ENCODE measurements around the gene MKI67.

Gene MKI67

DNA sequence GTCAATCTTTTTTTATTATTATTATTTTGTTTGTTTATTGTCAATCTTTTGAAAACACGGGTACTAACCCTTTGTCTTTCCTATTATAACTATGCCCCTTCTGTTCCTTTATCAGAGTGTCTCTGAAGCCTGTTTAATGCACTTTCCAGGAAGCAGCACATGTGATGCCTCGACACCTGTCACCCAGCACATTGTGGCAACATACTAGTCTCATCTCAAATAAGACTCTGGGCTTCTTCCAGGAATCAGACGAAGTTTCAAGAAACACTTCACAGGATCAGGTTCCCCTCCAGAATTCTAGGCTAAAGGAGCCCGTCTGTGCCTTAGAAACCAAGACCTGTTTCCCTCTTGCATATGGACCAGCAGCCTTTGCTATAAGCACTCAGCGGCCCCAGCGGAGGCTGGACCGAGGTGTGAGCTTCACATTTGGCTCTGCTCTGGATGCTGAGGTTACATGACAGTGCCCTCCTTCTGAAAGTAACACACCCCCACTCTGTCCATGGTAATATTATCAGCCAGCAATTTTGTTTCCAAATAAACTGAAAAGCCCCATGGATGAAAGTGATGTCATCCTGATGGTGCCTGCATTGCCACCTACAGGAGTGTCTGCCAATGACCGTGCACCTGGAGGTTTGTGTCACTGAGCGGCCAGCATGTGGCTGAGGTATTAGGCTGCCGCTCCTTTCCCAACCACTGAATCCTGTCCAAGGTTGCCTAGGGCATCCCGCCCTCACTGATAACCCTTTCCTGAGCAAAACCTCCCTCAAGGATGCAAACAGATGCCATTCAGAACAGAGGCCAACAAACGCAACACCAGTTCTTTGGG, 38.1 kb downstream of the MKI67 start:
- TF ChIP-seq, protein P1, sequence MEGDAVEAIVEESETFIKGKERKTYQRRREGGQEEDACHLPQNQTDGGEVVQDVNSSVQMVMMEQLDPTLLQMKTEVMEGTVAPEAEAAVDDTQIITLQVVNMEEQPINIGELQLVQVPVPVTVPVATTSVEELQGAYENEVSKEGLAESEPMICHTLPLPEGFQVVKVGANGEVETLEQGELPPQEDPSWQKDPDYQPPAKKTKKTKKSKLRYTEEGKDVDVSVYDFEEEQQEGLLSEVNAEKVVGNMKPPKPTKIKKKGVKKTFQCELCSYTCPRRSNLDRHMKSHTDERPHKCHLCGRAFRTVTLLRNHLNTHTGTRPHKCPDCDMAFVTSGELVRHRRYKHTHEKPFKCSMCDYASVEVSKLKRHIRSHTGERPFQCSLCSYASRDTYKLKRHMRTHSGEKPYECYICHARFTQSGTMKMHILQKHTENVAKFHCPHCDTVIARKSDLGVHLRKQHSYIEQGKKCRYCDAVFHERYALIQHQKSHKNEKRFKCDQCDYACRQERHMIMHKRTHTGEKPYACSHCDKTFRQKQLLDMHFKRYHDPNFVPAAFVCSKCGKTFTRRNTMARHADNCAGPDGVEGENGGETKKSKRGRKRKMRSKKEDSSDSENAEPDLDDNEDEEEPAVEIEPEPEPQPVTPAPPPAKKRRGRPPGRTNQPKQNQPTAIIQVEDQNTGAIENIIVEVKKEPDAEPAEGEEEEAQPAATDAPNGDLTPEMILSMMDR (IDR thresholded peaks at IDR 0.05; ENCODE audit: low read depth, low read length, missing control alignments) = peak; percentile 35
- H3K36me3 ChIP-seq (replicated peaks) = peaks cover 3% of the 10 kb centered on the region
- no peak for DNase-seq
- H3K4me3 ChIP-seq (ENCODE audit: low read depth, low read length) = no peak overlapping the region
- no peaks in the 10 kb centered on the region for H3K27me3 ChIP-seq (replicated peaks)
- in situ Hi-C loops (cut with HindIII; ENCODE audit: low pct_ligation_motif_present, low sequenced_read_pairs) = no loop called here
- H3K27ac ChIP-seq = no peak overlapping the region

DNA sequence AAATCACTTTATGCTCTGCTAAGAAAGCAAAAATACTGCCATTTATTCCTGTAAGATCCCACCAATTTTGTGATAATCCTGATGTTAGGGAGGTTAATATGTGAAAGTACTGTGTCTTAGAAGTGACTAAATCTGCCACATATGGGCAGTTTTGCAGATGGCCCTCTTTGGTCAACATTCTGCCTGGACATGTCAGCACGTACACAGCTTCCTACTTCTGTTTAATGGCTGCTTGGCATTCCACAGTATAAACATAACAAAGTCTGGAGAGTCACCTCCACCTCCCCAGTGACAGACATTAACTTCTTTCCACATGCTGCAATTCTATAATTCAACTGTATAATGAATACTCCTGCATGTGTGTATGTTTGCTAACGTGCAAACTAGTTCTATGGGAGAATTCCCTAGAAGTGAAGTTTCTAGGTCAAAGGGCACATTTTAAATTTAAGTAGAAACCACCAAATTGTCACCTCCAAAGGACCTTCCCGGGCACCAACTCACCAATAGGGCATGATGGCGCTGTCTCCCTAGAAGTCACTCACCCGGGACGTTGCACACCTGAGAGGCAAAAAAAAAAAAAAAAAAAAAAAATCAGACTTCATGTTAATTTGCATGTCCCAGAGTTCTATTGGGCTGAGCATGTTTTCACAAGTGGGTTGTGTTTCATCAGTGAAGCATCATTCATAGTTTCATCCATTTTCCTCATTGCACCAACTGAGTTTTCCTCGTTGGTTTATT, 38.9 kb downstream of the MKI67 start:
- in situ Hi-C loops (cut with HindIII; ENCODE audit: low pct_ligation_motif_present, low sequenced_read_pairs) = no loop called here
- H3K36me3 ChIP-seq (replicated peaks) = peaks cover 3% of the 10 kb centered on the region
- DNase-seq = no peak
- H3K27ac ChIP-seq = no peak overlapping the region
- H3K4me3 ChIP-seq (ENCODE audit: low read depth, low read length) = no peak overlapping the region
- TF ChIP-seq, protein P1 (IDR thresholded peaks at IDR 0.05; ENCODE audit: low read depth, low read length, missing control alignments) = no peak
- no peaks in the 10 kb centered on the region for H3K27me3 ChIP-seq (replicated peaks)

DNA sequence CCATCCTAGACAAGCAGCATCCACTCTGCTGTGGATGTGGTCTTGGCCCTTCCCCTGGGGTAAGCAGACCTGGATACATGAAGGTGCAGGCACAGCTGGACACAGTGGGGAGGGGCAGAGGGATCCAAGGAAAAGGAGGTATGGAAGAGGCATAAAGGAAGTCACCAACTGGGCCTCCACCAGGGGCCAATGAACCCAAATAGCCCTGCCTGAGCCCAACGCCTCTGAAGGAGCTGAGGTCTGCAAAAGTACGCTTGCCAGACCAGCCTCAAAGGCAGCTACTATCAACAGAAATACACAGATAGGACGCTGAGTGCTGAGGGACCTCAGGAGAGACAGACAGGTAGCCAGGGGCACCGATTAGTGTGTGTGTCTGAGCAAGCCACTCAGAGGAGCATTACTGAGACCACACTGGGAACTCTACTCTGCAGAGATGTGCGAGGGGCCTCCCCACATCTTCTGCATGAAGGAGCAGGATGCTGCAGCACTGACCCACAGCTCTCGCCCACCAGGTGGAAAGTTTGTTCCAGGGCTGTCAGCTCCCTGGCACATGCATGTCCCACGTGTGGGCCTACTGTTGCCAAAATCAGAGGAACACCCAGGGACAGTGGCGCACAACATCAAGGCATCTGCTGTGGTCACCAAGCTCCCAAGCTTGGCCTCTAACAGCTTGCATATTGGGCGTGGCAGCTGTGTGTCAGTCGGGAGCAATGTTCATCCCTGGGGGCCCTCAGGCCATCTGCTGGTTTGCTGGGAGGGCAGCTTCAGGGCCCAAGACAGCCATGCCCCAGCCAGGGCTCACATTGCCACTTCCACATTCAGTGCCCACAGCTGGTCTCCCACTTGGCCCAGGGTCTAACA, 40.0 kb downstream of the MKI67 start:
- in situ Hi-C loops (cut with HindIII; ENCODE audit: low pct_ligation_motif_present, low sequenced_read_pairs) = no loop called here
- H3K27ac ChIP-seq = no peak overlapping the region
- no peak overlapping the region for H3K4me3 ChIP-seq (ENCODE audit: low read depth, low read length)
- no peak for DNase-seq
- no peaks in the 10 kb centered on the region for H3K27me3 ChIP-seq (replicated peaks)
- TF ChIP-seq, protein P1 (IDR thresholded peaks at IDR 0.05; ENCODE audit: low read depth, low read length, missing control alignments) = no peak
- H3K36me3 ChIP-seq (replicated peaks) = peaks cover 3% of the 10 kb centered on the region

DNA sequence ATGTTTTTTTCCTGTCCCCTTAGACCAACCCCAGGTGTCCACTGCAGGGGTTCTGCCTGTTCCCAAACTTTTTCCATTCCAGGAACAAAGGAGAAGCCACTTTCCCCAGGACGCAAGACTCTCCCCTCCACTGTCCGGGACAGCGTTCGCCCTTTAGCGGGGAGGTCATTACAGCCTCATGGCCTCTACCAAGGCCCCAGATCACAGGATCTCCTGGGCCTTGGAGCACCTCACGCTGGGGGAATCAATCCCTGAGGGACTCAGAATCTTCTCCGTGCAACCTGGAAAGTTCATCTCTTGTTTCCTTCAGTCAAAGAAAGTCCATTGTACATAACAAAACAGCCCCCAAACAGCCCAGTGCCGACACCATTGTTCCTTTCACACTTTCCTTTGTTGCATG, 41.2 kb downstream of the MKI67 start:
- Histone ChIP-seq H3K36me3 (replicated peaks) (peaks cover 8% of the 10 kb centered on the region), H3K27ac (no peak overlapping the region), H3K4me3 (ENCODE audit: low read depth, low read length) (no peak overlapping the region), H3K27me3 (replicated peaks) (no peaks in the 10 kb centered on the region)
- TF ChIP-seq, protein P1 (IDR thresholded peaks at IDR 0.05; ENCODE audit: low read depth, low read length, missing control alignments) = no peak
- in situ Hi-C loops (cut with HindIII; ENCODE audit: low pct_ligation_motif_present, low sequenced_read_pairs) = no loop called here
- DNase-seq = no peak

DNA sequence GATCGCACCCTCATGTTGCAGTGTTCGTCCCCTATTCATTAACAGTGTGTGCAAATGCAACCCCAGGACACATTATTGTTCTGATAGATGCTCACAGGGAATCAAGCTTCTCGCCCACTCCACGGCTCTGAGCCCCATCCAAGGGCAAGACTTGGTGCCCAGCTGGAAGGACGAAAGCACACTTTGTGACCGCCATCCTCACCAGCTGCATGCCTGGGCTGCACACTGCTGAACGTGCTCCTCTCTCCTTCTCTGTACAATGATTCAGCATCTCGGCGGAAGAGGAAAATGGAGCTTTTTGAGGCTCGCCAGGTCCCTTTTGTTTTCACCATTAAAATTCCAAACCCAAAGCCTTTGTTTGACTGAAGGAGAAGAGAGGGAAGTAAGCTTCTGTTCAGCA, 41.9 kb downstream of the MKI67 start:
- no peaks in the 10 kb centered on the region for H3K27me3 ChIP-seq (replicated peaks)

More for the DNA sequence above, 41.9 kb downstream of the MKI67 start:
- peaks cover 14% of the 10 kb centered on the region for H3K36me3 ChIP-seq (replicated peaks)
- no peak for DNase-seq
- TF ChIP-seq, protein P1 (IDR thresholded peaks at IDR 0.05; ENCODE audit: low read depth, low read length, missing control alignments) = no peak
- H3K4me3 ChIP-seq (ENCODE audit: low read depth, low read length) = no peak overlapping the region
- H3K27ac ChIP-seq = no peak overlapping the region
- in situ Hi-C loops (cut with HindIII; ENCODE audit: low pct_ligation_motif_present, low sequenced_read_pairs) = no loop called here
